Calu3 (cell line): ENCODE results near the gene GON7. TPM values are rescaled to one million over a fixed set of nuclear protein-coding genes. Genes with fewer than 3 reads are reported as not detected.
A peak's percentile ranks its signal among the peaks of the same experiment; 100 is the strongest.
"Not testable (repeated sequence)": the region's sequence is repeated elsewhere in the genome, so short reads cannot be mapped to it uniquely, and the experiment has no call there.

ENCODE experiments used
- BruUV-seq: library from RNA; stranded (reverse); fragments of 400-500 nt; replicated peaks from 2 replicates; lab custom pipeline; 2021; lab: Mats Ljungman, UMichigan
- CTCF ChIA-PET: fragments of 300-600 bp; sonication (Branson Sonifier 250); formaldehyde crosslinking; loops from one replicate; lab custom pipeline; 2022; ENCODE audit warnings: antibody characterized with exemption; lab: Charles Lee
- DNase-seq: peaks from one replicate; pipeline ENCODE4 v3.0.0; 2022
- H3K27ac Mint-ChIP-seq: one replicate; pipeline ENCODE4 v1.8.0; 2022; ENCODE audit warnings: mixed read lengths; ENCODE audit not compliant: unreplicated experiment
- H3K27me3 Mint-ChIP-seq: one replicate; pipeline ENCODE4 v1.8.0; 2022; ENCODE audit warnings: mixed read lengths; ENCODE audit not compliant: unreplicated experiment
- H3K36me3 Mint-ChIP-seq: one replicate; pipeline ENCODE4 v1.8.0; 2022; ENCODE audit warnings: mild to moderate bottlenecking, moderate library complexity, mixed read lengths; ENCODE audit not compliant: insufficient read depth, unreplicated experiment
- H3K4me1 Mint-ChIP-seq: one replicate; pipeline ENCODE4 v1.8.0; 2022; ENCODE audit warnings: mild to moderate bottlenecking, low read depth, mixed read lengths; ENCODE audit not compliant: unreplicated experiment
- H3K4me3 Mint-ChIP-seq: one replicate; pipeline ENCODE4 v1.8.0; 2022; ENCODE audit warnings: mild to moderate bottlenecking, low read depth, moderate library complexity, mixed read lengths; ENCODE audit not compliant: unreplicated experiment
- H3K9me3 Mint-ChIP-seq: one replicate; pipeline ENCODE4 v1.8.0; 2022; ENCODE audit warnings: low read depth, mixed read lengths; ENCODE audit not compliant: unreplicated experiment
- CTCF ChIP-seq: fragments of 200-600 bp; IDR thresholded peaks from one replicate; pipeline ENCODE4 v1.8.0; 2022; ENCODE audit warnings: antibody characterized with exemption; ENCODE audit not compliant: unreplicated experiment
- intact Hi-C: fragments of 100-400 bp; cut with micrococcal nuclease; formaldehyde crosslinking; loops from one replicate; pipeline ENCODE4 v1.10.0; 2022; ENCODE audit not compliant: unreplicated experiment
- total RNA-seq: library from RNA; stranded (reverse); gene quantifications from 2 replicates; pipeline ENCODE4 v1.2.3, GENCODE V29; 2022

The GON7 gene
- total RNA-seq, 1 experiment from 2014 or later: 13.3 TPM

- Mint-ChIP-seq H3K4me1 (no peaks in the 10 kb centered on the region), H3K36me3 (peaks cover 26% of the 10 kb centered on the region), H3K4me3 (no peak overlapping the region), H3K9me3 (no peaks in the 10 kb centered on the region), H3K27ac (no peak overlapping the region), H3K27me3 (no peaks in the 10 kb centered on the region)
- no TSS peak for BruUV-seq
- no peak for DNase-seq
- CTCF ChIA-PET: no interaction called here
- TF ChIP-seq CTCF: no peak
- intact Hi-C loops: no loop called here
These were observed 39.0 kb upstream of the GON7 start for GRCh38 chr14:93245764-93246420.

- H3K27ac Mint-ChIP-seq: no peak overlapping the region
- no peaks in the 10 kb centered on the region for H3K4me1 Mint-ChIP-seq
- H3K27me3 Mint-ChIP-seq: no peaks in the 10 kb centered on the region
- no TSS peak for BruUV-seq
- no peaks in the 10 kb centered on the region for H3K9me3 Mint-ChIP-seq
- no peak for TF ChIP-seq CTCF
- no peak for DNase-seq
- CTCF ChIA-PET: interaction anchor here (0.7 to 1.2 kb wide), 2 partner anchors 33 to 95 kb away, joined by 3 read pairs; partner anchors contain the start of gene UBR7
- intact Hi-C loops: no loop called here
- peaks cover 12% of the 10 kb centered on the region for H3K36me3 Mint-ChIP-seq
- H3K4me3 Mint-ChIP-seq: peak overlapping the region; percentile 40
These were observed 33.8 kb upstream of the GON7 start for GRCh38 chr14:93240678-93241000.

- intact Hi-C loops: loop anchor here (10.0 kb wide), 1 partner anchor 235 kb away; no protein-coding TSS in a partner anchor
- Mint-ChIP-seq H3K36me3 (peaks cover 6% of the 10 kb centered on the region), H3K9me3 (no peaks in the 10 kb centered on the region), H3K4me1 (peaks cover under 1% of the 10 kb centered on the region), H3K4me3 (peak overlapping the region; percentile 40), H3K27ac (peak overlapping the region; percentile 60), H3K27me3 (no peaks in the 10 kb centered on the region)
- TF ChIP-seq CTCF: no peak
- CTCF ChIA-PET: interaction anchor here (0.7 to 1.2 kb wide), 2 partner anchors 32 to 96 kb away, joined by 3 read pairs; partner anchors contain the start of gene UBR7
- DNase-seq: peak; percentile 69
- BruUV-seq: no TSS peak
These were observed 33.2 kb upstream of the GON7 start for GRCh38 chr14:93239869-93240677.

- no peak for TF ChIP-seq CTCF
- intact Hi-C loops: loop anchor here (1.0 to 10.0 kb wide), 3 partner anchors 240 to 385 kb away; no protein-coding TSS in a partner anchor
- H3K27ac Mint-ChIP-seq: no peak overlapping the region
These were observed 27.9 kb upstream of the GON7 start for GRCh38 chr14:93234798-93235197.

GRCh38 chr14:93233078-93233477, 26.2 kb upstream of the GON7 start:
- BruUV-seq, H3K27me3 Mint-ChIP-seq, CTCF ChIA-PET, H3K27ac Mint-ChIP-seq, DNase-seq, H3K9me3 Mint-ChIP-seq, H3K4me3 Mint-ChIP-seq, H3K36me3 Mint-ChIP-seq: not testable (repeated sequence)
- intact Hi-C loops: loop anchor here (10.0 kb wide), 1 partner anchor 242 kb away; no protein-coding TSS in a partner anchor
- H3K4me1 Mint-ChIP-seq: peaks cover 21% of the 10 kb centered on the region

More at GRCh38 chr14:93234798-93235197, 27.9 kb upstream of the GON7 start:
- no TSS peak for BruUV-seq
- no peaks in the 10 kb centered on the region for H3K9me3 Mint-ChIP-seq
- CTCF ChIA-PET: no interaction called here
- H3K27me3 Mint-ChIP-seq: no peaks in the 10 kb centered on the region
- H3K4me3 Mint-ChIP-seq: no peak overlapping the region
- peaks cover 21% of the 10 kb centered on the region for H3K4me1 Mint-ChIP-seq
- peaks cover 10% of the 10 kb centered on the region for H3K36me3 Mint-ChIP-seq
- no peak for DNase-seq
